MM.1S (cell line): ENCODE measurements around the gene NRIP2.

Source experiments
- EZH2 ChIP-seq: fragments of 300-600 bp; sonication (generic); optimal IDR thresholded peaks from 2 replicates; pipeline ENCODE3; 2017; ENCODE audit warnings: low read depth, mild to moderate bottlenecking, antibody characterized with exemption, low read length, mixed read lengths
- TF ChIP-seq, protein P1 (sequence below): fragments of 300-600 bp; sonication (generic); IDR thresholded peaks from 2 replicates; pipeline ENCODE4 v1.5.1; 2016; ENCODE audit warnings: antibody characterized with exemption, low read length, mixed read lengths

GRCh38 chr12:2829275-2829674, 5.6 kb downstream of the NRIP2 start:
- TF ChIP-seq, protein P1, sequence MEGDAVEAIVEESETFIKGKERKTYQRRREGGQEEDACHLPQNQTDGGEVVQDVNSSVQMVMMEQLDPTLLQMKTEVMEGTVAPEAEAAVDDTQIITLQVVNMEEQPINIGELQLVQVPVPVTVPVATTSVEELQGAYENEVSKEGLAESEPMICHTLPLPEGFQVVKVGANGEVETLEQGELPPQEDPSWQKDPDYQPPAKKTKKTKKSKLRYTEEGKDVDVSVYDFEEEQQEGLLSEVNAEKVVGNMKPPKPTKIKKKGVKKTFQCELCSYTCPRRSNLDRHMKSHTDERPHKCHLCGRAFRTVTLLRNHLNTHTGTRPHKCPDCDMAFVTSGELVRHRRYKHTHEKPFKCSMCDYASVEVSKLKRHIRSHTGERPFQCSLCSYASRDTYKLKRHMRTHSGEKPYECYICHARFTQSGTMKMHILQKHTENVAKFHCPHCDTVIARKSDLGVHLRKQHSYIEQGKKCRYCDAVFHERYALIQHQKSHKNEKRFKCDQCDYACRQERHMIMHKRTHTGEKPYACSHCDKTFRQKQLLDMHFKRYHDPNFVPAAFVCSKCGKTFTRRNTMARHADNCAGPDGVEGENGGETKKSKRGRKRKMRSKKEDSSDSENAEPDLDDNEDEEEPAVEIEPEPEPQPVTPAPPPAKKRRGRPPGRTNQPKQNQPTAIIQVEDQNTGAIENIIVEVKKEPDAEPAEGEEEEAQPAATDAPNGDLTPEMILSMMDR: no peak
- no peak for TF ChIP-seq EZH2
